ENCODE data around the gene CNTNAP5. TPM values are rescaled to one million over a fixed set of nuclear protein-coding genes. Genes with fewer than 3 reads are reported as not detected.

The CNTNAP5 gene
- total RNA-seq, 1 experiment from 2014 or later, result 0.48 TPM

GRCh38 chr2:124524155-124524915 is 499.2 kb downstream of the CNTNAP5 start:
- Mint-ChIP-seq H3K4me1 (peaks cover 30 to 35% of the 10 kb centered on the region in 2 experiments), H3K9me3 (no peaks in the 10 kb centered on the region; a peak in 1 of 5 replicates), H3K4me3 (no peak overlapping the region), H3K27ac (no peak overlapping the region; a peak in 1 of 7 replicates), H3K27me3 (ENCODE audit: low read depth) (no peaks in the 10 kb centered on the region), H3K36me3 (ENCODE audit: insufficient read depth in 1 of 3, low read depth in 3 of 3) (no peaks in the 10 kb centered on the region)
- H2AK5ac ChIP-seq (ENCODE audit: insufficient read length, low read length), result no peak overlapping the region
- H3K4ac ChIP-seq (ENCODE audit: low read depth, low read length), result no peak overlapping the region
- H3K9ac ChIP-seq (ENCODE audit: extremely low read depth, insufficient read length, low read length), result no peak overlapping the region
- DNase-seq, result no peak
- no peaks in the 10 kb centered on the region for H3K79me2 ChIP-seq (ENCODE audit: insufficient read depth, low read length)
- no peak overlapping the region for H3K56ac ChIP-seq (ENCODE audit: insufficient read length, low read depth, low read length)
- no peak for TF ChIP-seq CTCF (conservative IDR thresholded peaks at IDR 0.05)
- H3K27ac ChIP-seq (ENCODE audit: insufficient read length, low read depth, low read length), result no peak overlapping the region
- H3K4me2 ChIP-seq (ENCODE audit: insufficient read depth, insufficient read length, low read length), result no peak overlapping the region
- no peaks in the 10 kb centered on the region for H4K20me1 ChIP-seq (ENCODE audit: control insufficient read depth, insufficient read depth, insufficient read length)
- no peaks in the 10 kb centered on the region for H3K23me2 ChIP-seq (ENCODE audit: insufficient read length, low read depth, low read length, poor library complexity, severe bottlenecking)
- no peak overlapping the region for H4K5ac ChIP-seq (ENCODE audit: insufficient read length, low read depth, low read length)
- H2BK12ac ChIP-seq (ENCODE audit: insufficient read length, low read depth, low read length), result no peak overlapping the region
- no peak overlapping the region for H2BK15ac ChIP-seq (ENCODE audit: low read depth, low read length)
- H3K27me3 ChIP-seq (ENCODE audit: insufficient read depth, low read length), result no peaks in the 10 kb centered on the region
- H3K4me1 ChIP-seq (ENCODE audit: insufficient read depth, low read length), result no peaks in the 10 kb centered on the region; the same call in 1 of the 2 replicates
- H3T11ph ChIP-seq (ENCODE audit: low read length), result no peak overlapping the region
- no peak overlapping the region for H3K23ac ChIP-seq (ENCODE audit: insufficient read length, low read depth, low read length)
- no CpG with 5 or more reads among the region's 7 CpGs for WGBS (ENCODE audit: extremely low coverage, insufficient read length, low lambda C conversion rate)
- H2AFZ ChIP-seq (ENCODE audit: low read length), result no peak overlapping the region
- no peak overlapping the region for H4K8ac ChIP-seq (replicated peaks; ENCODE audit: insufficient read length, low read depth, low read length)
- H3K14ac ChIP-seq (ENCODE audit: insufficient read depth, low read length), result no peak overlapping the region
- no peak overlapping the region for H2BK120ac ChIP-seq (ENCODE audit: low read depth, low read length, poor library complexity, severe bottlenecking)
- no peak overlapping the region for H2BK20ac ChIP-seq (ENCODE audit: low read depth, low read length, poor library complexity, severe bottlenecking)
- no peaks in the 10 kb centered on the region for H3K9me3 ChIP-seq (ENCODE audit: control insufficient read depth, low read depth, low read length)
- H4K91ac ChIP-seq (ENCODE audit: insufficient read length, low read depth, low read length), result no peak overlapping the region
- H3K18ac ChIP-seq (ENCODE audit: insufficient read length, low read depth, low read length), result no peak overlapping the region
- H3K79me1 ChIP-seq (ENCODE audit: insufficient read depth, low read depth, low read length, poor library complexity, severe bottlenecking), result no peaks in the 10 kb centered on the region
- H2BK5ac ChIP-seq (ENCODE audit: insufficient read length, low read length), result no peak overlapping the region
